Hematopoietic multipotent progenitor cell treated with erythropoietin and hydrocortisone succinate and interleukin-3 and kit ligand, for 17 days (in vitro differentiated cells): Measurements from ENCODE around the gene MLXIP.

ENCODE experiments used
- DNase-seq: peaks from one replicate; pipeline ENCODE4 v3.0.0-alpha.2; 2015; ENCODE audit warnings: low spot score

Gene MLXIP

DNA sequence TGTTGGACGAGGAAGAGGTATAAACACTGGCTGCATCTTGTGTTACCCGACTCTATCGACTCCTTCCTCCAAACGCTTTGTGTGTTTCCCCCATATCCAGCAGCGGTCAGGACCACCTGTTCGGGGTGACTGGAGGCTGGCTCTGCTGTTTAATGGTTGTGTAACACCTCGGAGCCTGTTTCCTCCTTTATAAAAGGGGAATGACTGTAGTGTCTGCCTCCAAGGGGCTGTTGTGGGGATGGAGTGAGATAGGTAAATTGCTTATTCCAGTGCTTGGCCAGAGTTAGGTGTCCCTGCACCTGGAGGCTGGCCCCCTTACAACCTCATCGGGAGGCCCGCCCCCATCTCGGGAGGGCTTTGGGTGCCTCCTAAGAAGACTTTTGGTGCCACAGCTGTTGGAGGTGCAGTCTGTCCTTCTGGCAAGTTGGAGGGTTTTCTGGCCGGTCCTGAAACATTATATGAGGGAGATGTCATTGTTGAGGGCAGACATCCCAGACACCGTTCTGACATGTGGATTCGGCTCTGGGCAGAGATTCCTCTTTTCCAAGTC lies 1.1 kb downstream of the MLXIP start:
- DNase-seq, result peak; percentile 63

DNA sequence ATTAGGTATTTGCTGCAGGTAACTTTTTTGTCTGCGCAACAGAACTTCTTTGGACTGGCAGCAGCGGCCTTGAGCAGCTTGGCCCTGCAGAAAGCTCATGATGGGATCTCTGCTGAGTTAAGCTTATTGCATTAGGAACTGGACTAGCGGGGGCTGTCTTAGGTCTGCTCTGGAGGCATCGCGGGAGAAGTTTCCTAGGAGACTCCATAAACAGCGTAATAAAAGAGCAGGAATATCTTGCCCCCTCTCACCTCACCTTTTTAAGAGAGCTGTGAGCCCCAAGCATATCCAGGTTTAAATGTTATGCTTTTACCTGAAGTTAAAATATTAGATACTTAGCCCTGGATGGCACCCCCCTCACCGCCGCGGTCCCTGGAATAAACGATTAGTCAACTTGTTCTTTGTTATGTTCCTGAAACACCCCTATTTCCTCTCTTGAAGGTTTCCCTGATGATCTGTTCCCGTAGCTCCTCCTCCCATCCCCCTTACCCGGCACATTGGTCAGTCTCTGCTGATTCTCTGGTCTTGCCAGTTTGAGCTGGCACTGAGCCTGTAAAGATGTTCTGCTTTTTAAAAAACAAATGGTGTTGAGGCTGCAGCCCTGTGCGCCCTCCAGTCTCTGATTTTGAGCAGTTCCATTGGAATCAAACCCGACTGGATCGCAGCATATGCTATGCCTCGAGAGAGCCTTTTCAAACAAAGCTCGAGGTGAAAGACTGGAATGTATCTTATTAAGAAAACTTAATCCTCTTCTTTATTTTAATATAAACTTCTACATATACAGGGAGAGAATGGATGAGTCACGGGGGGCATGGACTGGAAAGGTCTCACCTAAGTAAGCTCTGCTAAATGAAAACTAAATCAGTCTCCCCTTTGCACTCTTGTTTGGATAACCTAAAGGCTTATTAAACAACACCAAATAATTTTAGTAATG lies 1.9 kb downstream of the MLXIP start:
- peak; percentile 82 for DNase-seq

- DNase-seq, result peak; percentile 84
Observed at GRCh38 chr12:122081083-122081696, 2.6 kb downstream of the MLXIP start.

GRCh38 chr12:122081697-122082221 lies 3.2 kb downstream of the MLXIP start:
- DNase-seq, result peak; percentile 75

- DNase-seq, result peak; percentile 51
Observed at GRCh38 chr12:122082621-122083356, 4.2 kb downstream of the MLXIP start.

DNA sequence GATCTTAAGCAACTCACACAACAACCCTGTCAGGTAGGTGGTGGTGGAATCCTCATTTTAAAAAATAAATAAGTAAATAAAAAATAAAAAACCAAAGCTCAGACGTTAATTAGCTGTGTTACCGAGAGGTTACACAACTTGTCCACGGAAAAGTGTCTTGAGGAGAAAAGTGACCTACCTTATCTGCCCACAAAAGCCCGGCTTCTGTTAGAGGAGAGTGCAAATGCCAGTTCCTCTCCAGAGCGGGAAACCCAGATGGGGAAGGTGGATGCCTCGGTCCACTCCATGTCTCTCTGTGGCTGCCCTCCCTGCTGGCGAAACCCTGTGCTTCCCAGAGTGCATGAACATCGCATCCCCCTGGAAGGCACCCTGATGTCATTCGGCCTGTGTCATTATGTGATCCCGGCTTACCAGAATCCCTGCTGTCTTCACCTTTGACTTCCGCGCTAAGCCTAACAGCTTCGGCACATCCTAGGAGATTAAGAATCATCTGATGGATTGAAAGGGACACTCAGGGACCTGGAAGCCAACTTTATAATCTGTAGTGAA lies 6.4 kb downstream of the MLXIP start:
- no peak for DNase-seq

GRCh38 chr12:122085591-122085990 lies 7.0 kb downstream of the MLXIP start:
- peak; percentile 61 for DNase-seq

DNA sequence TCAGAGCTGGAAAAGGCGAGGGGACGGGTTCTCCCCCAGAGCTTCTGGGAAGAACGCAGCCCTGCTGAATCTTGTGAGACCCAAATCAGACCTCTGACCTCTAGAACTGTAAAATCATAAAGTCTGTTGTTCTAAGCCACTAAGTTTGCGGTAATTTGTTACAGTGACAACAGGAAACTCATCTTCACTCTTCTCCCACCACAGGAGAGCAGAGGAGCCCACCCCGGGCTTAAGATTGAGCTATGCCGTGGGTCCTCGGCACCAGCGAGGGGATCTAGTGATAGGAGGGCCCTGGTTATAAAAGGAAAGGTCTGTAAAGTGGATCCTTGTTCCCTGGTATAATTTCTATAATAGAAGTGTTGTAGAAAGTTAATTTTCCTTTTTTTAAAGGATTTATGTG lies 7.6 kb downstream of the MLXIP start:
- DNase-seq, result no peak

- no peak for DNase-seq
Observed at GRCh38 chr12:122086641-122087285, 8.2 kb downstream of the MLXIP start.

- peak; percentile 46 for DNase-seq
Observed at GRCh38 chr12:122087431-122088178, 9.0 kb downstream of the MLXIP start.

DNA sequence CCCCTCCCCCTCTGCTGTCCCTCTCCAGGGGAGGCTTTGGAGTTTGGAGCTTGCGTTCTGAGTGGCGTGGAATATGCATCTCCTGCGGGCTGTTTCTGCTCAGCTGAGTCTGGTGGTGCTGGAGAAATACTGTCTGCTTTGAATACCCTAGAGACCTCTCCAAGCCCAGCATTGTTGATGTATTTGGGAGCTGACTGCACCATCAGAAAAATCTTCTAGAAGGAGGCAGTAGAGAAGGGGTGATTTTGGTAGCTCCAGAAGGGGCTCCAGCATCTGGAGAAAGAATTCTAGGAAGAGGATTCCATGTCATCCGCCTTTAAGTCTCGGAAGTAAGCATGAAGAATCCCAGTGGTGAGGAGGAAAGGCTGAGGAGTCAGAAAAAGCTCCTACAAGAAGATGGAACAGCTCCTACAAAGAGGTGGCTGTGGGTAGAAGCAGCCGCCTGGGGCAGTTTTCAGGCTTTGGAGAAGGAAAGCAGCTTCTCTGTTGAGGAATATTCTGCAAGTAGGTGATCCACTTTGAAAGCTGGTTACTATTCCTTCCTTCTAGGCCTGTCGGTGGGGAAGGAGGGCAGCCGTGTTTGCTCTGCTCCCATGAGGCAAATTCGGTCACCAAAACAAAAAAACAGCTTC lies 9.7 kb downstream of the MLXIP start:
- DNase-seq, result no peak

GRCh38 chr12:122089077-122089476 lies 10.5 kb downstream of the MLXIP start:
- peak; percentile 35 for DNase-seq

DNA sequence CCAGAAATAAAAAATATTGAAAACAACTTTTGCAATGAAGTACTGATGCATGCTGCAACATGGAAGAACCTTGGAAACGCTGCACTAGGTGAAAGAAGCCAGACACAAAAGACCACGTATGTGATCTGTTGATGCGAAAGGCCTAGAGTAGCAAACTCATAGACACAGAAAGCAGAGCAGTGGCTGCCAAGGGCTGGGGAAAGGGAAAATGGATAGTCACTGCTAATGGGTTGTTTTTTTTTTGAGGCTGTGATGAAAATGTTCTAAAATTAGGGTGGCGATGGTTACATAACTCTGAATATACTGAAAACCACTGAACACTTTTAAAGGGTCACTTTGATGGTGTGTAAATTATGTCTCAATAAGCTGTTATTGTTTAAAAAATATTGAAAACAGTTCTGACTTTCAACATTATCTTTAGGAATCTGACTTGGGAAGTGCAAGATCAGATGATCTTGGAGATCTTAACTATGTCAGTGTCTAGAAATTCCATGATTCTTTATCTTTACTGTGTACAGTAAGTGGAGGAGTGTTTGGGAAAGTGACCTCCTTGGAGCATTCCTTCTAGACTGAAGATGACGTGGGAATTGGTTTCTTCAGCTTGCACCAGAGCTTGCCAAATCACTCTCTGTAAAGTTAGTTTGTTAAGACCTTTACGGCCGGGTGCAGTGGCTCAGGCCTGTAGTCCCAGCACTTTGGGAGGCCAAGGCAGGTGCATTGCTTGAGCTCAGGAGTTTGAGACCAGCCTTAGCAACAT lies 12.4 kb downstream of the MLXIP start:
- no peak for DNase-seq

DNA sequence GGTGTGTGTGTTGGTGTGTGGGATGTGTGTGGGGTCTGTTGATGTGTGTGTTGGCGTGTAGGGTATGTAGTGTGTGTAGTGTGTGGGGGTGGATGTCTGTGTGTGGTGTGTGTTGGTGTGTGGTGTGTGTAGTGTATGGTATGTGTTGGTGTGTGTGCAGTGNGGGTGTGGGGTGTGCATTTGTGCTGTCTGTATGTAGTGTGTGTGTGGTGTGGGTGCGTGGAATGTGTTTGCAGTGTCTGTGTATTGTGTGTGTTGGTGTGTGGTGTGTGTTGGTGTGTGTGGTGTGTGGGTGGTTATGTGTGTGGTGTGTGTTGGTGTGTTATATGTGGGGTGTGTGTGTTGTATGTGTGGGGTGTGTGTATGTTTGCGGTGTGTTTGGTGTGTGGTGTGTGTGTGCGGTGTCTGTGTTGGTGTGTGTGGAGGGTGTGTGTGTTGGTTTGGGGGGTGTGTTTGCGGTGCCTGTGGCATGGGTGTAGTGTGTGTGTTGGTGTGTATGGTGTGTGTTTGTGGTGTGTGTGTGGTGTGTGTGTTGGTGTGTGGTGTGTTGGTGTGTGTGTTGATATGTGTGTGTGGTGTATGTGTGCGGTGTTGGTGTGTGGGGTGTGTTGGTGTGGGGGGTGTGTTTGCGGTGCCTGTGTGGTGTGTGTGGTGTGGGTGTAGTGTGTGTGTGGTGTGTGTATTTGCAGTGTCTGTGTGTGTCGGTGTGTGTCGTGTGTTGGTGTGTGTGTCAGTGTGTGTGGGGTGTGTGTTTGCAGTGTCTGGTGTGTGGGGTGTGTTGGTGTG lies 14.7 kb downstream of the MLXIP start:
- no peak for DNase-seq

DNA sequence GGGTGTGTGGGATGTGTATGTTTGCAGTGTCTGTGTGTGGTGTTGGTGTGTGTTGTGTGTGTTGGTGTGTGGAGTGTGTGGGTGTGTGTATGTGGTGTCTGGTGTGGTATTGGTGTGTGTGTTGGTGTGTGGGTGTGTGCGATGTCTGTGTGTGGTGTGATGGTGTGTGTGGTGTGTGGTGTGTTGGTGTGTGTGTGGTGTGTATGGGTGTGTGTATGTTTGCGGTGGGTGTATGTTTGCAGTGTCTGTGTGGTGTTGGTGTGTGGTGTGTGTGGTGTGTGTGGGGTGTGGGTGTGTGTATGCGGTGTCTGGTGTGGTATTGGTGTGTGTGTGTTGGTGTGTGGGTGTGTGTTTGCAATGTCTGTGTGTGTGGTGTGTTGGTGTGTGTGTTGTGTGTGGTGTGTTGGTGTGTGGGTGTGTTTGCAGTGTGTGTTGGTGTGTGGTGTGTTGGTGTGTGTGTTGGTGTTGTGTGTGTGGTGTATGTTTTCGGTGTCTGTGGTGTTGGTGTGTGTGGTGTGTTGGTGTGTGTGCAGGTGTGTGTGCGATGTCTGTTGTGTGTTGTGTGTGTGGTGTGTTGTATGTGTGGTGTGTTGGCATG lies 15.7 kb downstream of the MLXIP start:
- DNase-seq, result no peak

- DNase-seq, result peak; percentile 47
Observed at GRCh38 chr12:122094735-122095631, 16.4 kb downstream of the MLXIP start.

DNA sequence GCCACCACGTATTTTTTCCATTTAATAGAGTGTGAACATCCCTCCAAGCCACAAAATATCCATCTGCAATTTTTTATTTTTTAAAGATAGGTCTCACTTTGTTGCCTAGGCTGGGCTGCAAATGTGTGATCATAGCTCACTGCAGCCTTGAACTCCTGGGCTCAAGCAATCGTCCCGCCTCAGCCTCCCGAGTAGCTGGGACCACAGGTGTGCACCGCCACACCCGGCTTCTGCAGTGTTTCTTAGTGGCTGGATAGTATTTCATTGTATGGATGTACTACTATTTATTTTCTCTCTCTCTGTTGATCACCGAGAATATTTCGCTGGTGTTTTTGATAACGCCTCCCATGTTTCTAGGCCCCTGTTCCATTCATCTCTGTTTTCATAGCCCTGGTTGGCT lies 17.5 kb downstream of the MLXIP start:
- DNase-seq, result no peak
